ENCODE results near the gene PI3.
"Not testable (repeated sequence)": the region's sequence is repeated elsewhere in the genome, so short reads cannot be mapped to it uniquely, and the experiment has no call there.

The PI3 gene

DNA sequence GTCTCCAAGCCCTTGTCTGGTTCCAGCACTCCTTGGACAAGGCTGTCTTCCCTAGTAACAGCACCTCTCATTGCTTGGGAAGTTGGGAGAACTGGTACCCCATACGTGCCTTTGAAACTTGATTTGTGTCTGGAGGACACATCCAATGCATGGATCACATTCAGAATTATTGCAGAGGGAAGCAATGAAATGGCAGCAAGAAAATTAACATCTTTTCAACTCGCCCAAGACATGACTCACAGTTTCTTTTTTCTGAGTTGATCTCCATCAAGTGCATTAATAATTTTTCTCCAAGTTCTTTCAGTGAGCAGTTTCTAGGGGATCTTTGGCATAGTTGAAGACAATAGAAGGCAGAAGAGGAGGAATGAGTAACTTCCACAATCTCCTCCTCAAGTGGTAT lies 22.3 kb upstream of the PI3 start:
- TF ChIP-seq, protein P1, sequence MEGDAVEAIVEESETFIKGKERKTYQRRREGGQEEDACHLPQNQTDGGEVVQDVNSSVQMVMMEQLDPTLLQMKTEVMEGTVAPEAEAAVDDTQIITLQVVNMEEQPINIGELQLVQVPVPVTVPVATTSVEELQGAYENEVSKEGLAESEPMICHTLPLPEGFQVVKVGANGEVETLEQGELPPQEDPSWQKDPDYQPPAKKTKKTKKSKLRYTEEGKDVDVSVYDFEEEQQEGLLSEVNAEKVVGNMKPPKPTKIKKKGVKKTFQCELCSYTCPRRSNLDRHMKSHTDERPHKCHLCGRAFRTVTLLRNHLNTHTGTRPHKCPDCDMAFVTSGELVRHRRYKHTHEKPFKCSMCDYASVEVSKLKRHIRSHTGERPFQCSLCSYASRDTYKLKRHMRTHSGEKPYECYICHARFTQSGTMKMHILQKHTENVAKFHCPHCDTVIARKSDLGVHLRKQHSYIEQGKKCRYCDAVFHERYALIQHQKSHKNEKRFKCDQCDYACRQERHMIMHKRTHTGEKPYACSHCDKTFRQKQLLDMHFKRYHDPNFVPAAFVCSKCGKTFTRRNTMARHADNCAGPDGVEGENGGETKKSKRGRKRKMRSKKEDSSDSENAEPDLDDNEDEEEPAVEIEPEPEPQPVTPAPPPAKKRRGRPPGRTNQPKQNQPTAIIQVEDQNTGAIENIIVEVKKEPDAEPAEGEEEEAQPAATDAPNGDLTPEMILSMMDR (conservative IDR thresholded peaks at IDR 0.05), result no peak
- H3K27ac ChIP-seq, result no peak overlapping the region

DNA sequence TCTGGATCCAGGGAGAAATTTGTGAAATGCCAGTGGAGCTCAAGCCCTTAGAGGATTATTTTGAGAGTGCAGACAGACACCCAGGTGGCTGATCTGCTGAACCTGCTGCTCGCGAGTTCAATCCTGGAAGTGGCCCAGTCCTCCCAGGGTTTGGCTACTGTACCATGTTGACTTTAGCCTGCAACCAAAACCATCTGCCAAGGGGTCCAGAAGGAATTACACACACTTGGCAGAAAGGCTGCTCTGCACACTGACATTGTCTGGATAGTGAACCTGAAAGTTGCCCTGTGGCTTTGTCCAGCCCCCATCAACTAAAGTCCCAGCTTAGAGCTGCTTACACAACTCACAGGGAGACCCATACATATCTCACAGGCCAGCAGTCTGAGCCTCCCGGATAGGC lies 21.6 kb upstream of the PI3 start:
- H3K27ac ChIP-seq, result peak overlapping the region; percentile 10; the same call in 1 of the 2 replicates
- TF ChIP-seq, protein P1 (conservative IDR thresholded peaks at IDR 0.05), result no peak

DNA sequence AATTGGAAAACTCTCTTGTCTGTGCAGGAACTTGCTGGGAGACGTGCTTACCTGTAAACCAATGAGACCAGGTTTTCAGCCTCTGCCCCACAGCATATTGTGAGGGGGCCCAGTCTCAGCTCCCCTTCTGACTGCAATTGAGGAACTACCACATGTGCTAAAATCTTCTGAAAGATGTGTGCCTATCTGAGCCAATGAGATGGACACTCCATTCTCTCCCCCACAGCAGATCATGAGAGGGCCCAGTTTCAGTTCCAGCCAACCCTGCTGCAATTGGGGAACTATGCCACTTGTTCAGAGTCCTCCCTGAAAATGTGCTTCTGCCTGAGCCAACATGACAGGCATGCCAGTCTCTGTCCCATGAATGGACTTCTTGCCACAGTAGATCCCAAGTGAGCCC lies 20.9 kb upstream of the PI3 start:
- H3K27ac ChIP-seq, result peak overlapping the region; percentile 10; the same call in 1 of the 2 replicates
- TF ChIP-seq, protein P1 (conservative IDR thresholded peaks at IDR 0.05), result no peak

DNA sequence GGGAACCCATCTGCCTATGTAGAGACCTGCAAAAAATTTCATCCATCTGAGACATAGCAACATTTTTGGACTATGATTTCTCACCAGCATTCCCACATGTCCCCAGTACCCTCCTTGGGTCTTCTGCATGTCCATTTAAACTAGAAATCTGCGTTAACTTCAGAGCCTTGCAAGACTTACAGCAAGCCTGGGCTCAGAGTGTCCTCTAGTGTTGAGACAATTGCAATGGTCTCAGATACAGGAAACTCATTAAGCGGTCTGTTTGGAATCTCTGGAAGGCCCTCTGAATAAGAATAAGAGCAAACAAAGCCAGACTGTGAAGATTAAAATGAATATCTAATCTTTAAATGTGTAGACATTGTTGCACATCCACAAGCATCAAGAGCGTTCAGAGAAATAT lies 20.5 kb upstream of the PI3 start:
- no peak overlapping the region for H3K27ac ChIP-seq
- TF ChIP-seq, protein P1 (conservative IDR thresholded peaks at IDR 0.05), result peak; percentile 38

DNA sequence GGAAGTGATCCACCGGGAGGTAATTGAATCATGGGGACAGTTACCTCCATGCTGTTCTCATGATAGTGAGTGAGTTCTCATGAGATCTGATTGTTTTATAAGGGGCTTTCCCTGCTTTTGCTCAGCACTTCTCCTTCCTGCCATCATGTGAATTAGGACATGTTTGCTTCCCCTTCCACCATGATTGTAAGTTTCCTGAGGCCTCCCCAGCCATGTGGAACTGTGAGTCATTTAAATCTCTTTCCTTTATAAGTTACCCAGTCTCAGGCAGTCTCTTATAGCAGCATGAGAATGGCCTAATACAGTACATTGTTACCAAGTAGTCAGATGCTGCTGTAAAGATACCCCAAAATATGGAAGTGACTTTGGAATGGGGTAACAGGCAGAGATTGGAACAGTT lies 19.9 kb upstream of the PI3 start:
- not testable (repeated sequence) for H3K27ac ChIP-seq

DNA sequence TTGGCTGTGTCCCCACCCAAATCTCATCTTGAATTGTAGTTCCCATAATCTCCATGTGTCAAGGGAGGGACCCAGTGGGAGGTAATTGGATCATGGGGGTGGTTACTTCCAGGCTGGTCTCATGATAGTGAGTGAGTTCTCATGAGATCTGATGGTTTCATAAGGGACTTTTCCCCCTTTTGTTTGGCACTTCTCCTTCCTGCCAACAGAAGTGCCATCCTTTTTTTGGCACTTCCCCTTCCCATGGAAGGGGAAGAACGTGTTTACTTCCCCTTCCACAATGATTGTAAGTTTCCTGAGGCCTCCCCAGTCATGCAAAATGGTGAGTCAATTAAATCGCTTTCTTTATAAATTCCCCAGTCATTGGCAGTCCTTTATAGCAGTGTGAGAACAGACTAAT lies 18.0 kb upstream of the PI3 start:
- TF ChIP-seq, protein P1 (conservative IDR thresholded peaks at IDR 0.05), result no peak
- peak overlapping the region; percentile 68; the same call in 1 of the 2 replicates for H3K27ac ChIP-seq

DNA sequence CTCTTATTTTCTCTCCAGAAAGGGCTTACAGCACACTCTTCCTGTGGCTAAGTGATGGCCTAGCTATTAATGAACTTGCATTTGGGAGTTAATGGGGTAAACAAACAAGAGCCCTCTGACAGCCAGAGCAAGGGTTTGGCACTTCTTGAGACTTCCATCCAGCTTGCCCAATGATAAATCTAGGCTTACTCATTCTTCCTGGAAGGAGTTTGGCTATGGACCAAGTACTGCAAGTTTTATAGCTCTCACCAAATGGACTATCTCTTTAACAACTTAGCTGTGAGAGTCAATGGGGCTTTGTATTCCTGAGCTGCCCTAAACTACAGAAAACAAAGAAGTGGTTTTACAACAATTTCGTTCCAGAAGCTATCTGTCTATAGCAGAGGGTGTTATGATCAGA lies 16.7 kb upstream of the PI3 start:
- TF ChIP-seq, protein P1 (conservative IDR thresholded peaks at IDR 0.05), result no peak
- H3K27ac ChIP-seq, result peak overlapping the region; percentile 68

DNA sequence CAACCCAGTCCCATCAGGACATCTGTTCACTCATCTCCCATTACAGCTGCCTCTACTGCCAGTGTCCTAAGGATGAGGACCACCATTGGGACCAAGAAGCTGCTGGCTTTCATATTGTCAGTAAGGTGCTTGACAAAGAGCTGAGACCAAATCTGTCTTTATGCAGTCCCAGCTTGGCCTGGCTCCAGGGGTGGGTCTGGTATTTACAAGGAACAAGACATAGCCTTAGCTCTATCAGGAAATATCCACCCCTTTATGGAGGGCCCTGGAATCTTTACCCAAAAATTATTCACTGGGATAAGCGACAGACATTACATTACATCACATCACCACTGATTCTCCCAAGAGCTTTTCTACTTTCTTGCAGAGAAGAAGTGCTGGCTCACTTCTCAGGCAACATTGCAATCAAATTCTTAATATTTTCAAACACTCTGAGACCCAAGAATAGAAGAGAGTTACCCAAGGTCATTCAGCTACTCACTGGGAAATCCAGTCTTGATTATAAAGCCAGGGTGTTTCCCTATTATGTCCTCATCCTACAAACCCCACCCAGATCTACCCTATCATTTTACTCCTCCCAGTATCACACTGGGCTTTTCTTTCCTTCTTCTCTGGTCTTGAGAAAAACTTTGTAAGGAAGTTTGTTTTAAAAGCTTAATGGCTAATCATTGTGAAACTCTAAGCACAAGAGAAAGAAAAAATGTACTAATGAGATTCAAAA lies 11.5 kb upstream of the PI3 start:
- TF ChIP-seq, protein P1 (conservative IDR thresholded peaks at IDR 0.05), result no peak
- H3K27ac ChIP-seq, result no peak overlapping the region

Measured in VCaP (cell line).